CD4-positive, alpha-beta T cell treated with Interleukin-10 for 1 hour (primary cell): Measurements from ENCODE around the gene CCDC83.

Experiments used
- DNase-seq: peaks from one replicate; pipeline ENCODE4 v3.0.0-alpha.2; 2020

Gene CCDC83

DNA sequence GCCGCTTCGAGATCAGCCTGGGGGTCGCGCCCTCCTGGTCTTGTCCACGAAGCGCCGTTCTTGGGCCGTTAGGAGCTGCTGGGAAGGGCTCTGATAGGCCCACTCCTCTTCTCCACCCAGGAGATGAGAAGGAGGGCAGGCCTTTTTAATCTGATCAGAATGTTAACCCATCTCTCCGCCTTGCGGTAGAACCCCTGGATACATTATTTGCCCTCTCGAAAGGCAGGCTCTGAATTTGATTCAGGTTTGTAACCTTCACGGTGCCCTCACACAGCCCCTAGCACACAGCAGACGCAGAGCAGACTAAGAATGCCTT is at the start of gene CCDC83:
CCDC83 (plus strand) TSS at position 43 of the 316 bp plus-strand sequence. CDS start 9,741 bp downstream, outside the sequence.
- no peak for DNase-seq

DNA sequence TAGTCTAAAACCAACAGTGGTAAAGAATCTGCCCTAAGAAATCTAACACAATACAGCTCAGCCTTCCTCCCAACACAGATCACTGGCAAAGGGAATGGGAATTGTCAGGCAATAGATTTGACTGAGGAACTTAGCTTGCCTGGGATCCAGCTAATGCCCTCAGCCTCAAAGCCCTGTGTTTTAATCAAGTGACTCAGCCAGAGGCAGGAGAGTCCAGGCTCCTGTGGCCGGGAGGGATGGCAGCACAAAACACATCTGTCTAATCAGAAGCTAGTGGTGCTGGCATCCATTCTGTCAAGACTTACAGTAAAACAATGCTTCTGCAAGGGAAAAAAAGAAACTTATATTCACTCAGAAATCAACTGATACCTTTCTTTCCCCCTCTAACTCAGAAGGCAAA is 49.8 kb upstream of the CCDC83 start:
- DNase-seq = no peak

DNA sequence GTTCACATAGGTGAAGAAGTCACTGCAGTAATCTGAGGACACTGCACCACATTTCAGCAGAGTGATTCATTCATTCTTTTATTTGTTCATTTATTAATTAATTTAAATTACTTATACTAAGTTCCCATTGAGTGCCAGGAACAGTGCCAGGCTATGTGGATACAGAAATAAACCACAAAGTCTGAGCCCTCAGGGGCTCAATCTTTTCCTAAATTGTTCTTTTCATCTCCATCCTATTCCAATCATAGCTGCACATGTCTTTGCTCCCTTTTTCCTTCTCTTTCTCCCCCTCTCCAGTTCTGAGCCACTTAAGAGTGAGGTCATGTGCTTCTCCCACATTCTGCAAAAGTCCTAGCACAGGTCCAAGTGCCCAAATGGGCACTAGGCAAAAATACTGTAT is 49.2 kb upstream of the CCDC83 start:
- no peak for DNase-seq

DNA sequence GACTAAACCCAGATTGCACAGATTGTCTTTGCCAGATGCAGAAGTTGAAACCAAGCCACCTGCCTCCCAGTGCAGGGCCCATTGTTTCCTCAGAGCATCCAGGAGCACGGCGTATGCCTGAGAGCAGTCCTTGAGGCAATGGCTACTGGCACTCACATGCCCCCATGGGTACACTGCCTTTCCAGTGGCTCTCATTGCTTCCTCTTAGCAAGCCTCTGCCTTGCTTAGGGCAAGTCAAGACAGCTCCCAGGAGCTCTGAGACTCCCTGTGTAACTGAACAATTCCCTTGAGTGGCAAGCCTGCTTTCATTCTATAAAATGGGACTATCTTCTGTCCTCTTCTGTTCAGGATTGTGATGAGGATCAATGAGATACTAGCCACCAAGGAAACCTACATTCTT is 48.3 kb upstream of the CCDC83 start:
- DNase-seq = no peak

DNA sequence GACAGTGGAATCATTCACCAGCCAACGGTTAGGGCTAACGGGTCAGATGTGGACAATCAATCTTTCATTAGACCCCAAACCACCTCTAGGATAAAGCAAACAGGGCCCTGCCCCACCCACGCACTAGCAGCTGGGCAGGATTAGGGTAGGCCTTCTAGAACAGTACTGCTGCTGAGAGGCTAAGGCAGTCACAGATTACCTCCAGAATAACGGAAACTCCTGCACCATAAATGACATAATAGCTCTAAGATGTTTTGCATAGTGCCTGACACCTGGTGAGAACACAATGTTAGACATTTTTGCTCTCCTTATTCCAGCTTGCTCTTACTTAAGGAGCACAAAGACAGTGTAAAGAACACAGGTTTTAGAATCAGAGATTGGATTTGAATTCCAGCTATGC is 46.0 kb upstream of the CCDC83 start:
- peak; percentile 25 for DNase-seq

DNA sequence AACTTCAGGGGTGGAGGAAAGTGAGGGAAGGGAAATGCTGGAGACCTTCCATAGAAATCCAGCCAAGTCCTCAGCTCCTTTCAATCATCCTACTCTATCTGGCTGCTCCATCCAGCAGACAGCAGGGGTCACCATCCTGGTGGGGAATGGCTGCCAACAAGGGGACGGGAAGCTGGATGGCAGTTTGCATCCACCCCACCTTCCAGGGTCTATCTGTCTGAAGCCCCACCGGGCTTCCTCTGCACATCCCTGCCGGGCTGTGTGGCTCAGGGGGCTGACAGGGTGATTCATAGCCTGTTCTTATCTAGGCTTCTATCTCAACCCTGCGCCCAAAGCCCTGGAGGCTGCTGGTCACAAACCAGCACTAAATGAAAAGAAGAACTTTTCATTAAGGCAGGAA is 45.3 kb upstream of the CCDC83 start:
- DNase-seq = peak; percentile 36

DNA sequence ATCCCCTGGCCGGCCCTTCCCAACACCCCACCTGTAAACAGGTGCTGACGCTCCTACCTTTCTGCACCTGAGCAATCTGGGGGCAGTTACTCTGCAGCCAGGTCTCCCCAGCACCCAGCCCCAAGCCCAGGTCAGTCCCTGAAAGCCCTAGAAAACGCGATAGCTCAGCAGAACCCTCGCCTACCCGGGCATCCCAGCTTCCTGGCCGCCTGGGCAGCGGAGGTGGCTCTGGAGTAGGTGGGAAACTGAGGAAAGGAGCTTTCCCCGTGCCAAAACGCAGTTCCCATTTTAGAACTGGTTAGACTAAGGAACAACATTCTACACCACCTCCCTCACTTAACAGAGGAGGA is 44.7 kb upstream of the CCDC83 start:
- DNase-seq = no peak

DNA sequence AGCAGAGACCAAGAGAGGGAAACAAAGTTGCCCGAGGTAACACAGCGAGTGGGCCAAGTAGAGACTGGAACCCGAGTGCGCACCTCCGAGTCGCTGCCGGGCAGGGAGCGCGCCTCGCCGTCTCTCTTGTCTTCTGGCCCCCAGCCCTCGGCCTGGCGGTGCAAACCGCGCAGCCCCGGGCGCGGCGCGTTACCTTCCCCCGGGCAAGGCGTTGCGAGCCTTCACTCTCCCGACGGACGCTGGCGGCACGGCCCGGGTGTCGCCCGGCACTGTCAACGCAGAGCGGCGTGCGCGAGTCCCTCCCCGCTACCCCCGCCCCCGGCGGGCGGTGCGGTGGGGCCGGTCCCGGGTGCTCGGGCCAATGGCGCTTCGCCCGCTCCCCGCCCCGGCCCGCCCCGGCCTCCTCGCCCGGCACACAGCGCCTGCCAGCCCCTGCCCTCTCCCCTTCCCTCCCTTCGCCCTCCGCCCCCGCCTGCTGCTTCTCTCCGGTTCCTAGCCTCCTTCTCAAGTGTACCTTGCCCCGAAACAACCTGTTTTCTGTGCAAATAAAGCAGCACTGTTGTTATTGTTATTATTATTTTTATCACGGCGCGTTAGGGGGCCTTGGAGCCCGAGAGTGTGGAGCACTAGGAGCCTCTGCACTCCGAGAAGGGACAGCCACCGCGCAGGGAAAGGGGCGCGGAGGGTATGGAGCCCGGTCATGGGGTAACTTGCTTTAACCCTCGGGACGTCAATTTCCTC is 44.1 kb upstream of the CCDC83 start, which contains the start of gene SYTL2:
SYTL2 (minus strand) TSS at position 271 of the 741 bp plus-strand sequence. CDS start 53,416 bp downstream, outside the sequence.
- peak; percentile 82 for DNase-seq

DNA sequence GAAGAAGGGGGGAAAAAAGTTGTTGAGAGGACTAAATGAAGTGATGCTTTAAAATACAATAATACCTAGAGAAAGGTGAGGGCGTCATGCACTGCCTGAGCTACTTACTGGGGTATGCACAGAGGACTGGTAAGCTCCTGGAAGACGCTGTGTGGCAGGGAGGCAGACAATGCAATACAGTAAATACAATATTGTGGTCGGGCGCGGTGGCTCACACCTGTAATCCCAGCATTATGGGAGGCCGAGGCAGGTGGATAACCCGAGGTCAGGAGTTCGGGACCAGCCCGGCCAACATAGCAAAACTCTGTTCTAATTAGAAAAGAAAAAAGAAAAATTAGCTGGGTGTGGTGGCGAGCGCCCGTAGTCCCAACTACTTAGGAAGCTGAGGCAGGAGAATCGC is 43.6 kb upstream of the CCDC83 start:
- no peak for DNase-seq

DNA sequence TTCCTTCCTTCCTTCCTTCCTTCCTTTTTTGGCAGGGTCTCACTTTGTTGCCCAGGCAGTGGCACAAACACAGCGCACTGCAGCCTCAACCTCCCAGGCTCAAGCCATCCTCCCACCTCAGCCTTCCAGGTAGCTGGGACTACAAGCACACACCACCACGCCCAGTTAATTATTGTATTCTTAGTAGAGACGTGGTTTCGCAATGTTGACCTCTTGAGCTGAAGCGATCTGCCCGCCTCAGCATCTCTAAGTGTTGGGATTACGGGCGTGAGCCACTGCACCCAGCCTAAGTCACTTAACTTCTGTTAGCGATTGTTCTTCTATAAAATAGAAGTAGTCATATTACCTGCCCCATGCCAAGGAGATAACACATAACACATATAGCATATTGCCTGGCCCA is 41.5 kb upstream of the CCDC83 start:
- DNase-seq = no peak

DNA sequence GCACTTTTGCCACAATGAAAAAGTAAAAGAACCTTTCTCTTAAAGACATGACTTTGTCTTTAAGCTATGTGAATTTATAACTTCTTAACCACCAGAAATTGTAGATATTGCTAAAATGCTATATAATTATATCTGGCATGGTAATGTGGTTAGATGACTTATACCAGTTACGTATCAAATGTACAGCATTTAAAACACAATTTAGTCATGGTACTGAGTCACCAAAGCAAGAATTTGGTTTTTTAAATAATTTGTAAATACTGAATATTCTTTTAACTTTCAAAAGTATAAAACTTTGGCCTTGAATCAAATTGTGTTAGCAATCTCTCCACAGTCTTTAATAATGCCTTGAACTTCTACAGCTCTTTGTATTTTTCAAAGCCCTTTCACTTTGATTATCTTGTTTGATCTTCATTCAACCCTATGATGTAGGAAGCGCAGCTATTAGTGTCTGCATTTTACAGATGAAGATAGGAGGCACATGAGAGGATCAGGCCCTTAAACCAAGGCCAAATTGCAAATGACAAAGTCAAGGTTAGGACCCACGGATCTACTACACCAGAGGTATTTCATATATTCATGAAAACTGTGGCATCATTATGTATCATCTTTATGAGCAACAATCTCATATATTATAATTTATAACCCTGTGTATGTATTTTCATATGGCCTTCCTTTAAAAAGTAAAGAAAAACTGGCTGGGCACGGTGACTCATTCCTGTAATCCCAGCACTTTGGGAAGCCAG is 39.8 kb upstream of the CCDC83 start:
- no peak for DNase-seq

DNA sequence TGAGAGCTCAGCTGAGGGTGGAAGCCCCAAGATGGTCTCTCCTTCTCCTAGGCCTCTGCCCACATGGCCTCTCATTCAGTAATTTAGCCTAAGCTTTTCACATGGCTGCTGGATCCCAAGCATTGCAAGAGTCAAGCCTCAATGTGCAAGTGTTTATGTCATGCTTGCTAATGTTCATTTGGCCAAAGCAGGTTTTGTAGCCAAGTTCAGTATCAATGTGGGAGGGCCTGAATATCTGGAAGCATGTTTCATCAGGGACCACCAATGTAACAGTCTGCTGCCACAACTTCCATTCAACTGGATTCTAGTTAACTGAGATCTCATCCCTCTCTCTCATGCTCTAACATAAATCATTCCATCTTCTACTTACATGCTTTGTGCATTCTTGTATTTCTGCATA is 35.7 kb upstream of the CCDC83 start:
- DNase-seq = no peak

DNA sequence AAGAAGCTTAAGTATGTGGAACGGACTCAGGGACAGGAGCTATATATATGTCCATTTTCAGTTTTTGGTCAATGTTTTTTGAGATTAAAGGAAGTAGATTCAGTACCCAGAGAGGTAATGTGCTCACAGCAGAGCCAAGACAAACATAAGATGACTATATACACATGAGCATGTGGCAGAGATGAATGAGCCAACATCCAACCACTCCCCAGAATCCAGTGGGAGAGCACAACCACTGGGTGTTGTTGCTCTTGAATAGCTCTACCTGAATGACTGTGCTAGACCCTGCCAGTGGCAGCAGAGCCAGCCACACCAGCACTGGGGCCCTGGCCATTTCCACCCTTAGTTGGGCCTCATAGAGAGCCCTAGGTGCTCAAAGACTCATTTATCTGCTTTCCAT is 33.5 kb upstream of the CCDC83 start:
- DNase-seq = no peak

DNA sequence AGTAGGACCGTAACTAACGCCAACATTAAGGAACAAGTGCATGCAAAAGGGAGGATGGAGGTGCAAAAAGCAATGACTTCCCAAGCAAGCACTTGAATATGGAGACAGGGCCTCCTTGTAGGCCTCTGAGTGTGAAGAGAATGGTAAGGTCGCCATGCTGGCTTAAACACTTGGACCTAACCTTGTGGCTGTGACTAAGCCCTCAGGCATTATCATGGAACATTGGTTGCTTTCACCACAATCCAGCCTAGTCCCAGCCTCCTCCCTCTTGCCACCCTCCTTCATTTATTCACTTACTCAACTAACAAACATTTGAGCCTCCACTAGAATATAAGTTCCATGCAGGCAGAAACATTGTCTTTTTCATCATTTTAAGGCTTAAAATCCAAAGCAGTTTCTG is 32.4 kb upstream of the CCDC83 start:
- DNase-seq = no peak

DNA sequence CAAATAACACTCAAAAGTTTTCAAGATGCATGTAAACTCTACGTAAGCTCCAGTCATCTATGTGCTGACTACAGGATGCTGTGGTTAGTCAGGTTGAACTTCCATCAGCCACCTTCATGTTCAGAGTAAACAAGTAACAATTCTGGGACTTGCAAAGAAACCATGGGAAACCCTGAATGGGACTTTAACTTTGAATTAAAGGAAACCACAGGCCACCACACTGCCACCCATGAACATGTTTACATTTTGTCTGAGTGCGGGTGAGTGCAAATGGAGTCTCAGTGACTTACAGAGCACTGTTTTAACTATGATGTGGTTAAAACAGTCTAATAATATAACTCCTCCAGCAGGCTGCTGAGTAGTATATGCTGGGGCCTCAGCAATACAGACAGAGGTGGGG is 31.4 kb upstream of the CCDC83 start:
- peak; percentile 86 for DNase-seq

DNA sequence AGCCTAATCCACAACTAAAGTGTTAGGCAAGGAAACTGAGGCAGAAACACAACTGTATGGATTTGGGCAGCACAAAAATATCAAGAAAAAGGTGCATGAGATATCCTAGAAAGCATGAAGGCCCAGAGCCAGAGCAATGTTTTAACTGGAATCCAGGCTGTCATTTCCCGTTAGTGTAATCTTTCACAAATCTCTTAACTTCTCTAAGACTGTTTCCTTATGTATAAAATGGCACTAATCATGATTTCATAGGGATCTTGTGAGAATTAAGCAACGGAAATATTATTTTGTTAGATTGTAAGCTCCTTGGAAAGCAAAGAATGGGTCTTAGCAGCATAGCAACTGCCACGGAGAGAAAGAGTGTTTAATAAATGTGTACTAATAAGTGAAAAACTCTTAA is 29.6 kb upstream of the CCDC83 start:
- no peak for DNase-seq

DNA sequence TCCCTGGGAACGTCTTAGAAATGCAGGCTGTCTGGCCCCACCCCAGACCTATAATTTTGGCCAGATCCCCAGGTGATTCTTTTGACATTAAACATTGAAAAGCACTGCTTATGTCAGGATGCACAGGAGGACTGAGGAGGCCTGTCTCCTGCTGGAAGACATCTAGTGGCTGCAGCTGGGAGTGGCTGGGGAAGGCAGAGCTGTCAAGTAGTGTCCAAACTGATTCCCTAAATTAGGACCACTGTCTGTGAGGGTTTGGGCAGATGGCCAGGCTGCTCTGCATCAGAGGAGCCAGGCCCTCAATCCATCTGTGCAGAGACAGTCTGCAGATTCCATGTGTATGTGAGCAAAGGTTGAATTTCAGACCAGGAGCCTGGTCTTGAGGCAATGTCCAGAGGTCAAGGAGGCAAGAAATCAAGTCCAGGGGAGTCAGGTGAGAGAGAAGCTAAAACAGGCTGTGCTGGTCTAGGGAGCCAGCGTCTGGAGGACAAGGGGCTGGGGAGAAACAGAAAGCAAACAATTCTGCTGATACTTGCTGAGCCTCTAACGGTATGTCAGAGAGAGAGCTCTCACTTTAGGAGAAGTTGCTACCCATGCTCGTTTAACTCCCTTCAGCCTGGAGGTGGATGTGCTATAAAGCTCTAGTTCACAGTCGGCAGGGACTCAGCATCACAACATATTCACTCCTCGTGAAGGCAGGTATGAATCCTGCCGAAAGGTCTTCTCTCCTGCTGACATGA is 28.9 kb upstream of the CCDC83 start:
- DNase-seq = peak; percentile 28

DNA sequence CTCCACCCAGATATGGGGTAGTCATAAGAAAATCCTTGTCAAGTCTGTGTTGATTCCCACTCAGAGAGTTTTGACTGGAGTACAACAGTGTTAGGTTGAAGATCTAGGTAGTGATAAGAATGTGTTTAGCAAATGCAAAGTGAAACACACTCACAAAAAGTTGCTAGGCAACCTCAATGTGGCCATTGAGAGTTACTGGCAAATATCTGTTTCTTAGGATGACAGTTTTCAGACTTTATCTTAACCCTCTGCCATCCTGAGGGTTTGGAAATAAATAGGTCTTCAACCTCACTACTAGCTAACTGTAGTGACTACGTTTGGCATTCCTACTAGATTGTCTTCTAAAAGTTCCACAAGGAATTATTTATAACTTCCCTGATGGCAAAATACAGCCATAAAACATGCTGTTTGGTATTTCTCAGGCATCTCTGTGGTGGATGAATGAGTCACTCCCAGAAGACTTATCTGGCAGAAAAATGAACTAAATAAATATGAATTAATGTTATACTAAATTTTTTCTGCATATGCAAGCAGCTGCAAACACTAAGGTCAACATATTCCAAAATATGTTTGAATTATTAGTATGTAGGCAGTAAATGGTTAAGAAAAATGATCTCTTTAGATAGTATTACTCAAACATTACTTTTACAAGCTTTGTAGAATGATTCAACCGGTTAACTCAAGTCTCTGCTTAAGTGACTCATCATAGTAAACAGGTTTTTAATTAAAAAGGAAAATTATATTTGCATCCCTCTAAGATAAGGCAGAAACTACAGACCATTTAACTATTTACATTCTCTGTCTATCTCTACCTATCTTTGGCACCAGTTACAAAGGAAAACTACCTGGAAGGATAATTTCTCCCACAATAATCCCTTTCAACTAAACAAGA is 27.2 kb upstream of the CCDC83 start:
- DNase-seq = peak; percentile 69

DNA sequence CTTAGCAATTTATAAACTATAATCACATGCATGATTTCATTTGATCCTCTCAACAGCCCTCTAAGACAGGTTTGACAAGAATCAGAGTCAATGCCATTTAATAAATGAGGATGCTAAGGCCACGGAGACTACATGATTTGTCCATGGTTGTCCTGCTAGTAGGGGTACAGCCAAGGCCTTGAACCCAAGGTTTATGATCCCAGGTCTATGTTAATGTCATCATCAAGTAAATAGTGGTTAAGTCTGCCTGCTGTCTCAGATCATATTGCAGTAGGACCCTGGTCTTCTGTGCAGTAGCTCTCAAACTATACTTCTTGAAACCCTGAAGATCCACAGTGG is 26.6 kb upstream of the CCDC83 start:
- DNase-seq = no peak

DNA sequence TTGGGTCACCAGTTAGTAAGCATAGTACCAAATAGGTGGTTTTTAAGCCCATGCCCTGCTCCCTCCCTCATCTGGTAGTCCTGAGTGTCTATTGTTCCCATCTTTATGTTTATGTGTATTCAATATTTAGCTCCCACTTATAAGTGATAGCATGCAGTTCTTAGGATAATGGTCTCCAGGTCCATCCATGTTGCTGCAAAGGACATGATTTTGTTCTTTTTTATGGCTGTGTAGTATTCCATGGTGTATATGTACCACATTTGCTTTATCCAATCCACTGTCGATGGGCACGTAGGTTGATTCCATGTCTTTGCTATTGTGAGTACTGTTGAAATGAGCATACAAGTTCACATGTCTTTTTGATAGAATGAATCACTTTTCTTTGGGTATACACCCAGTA is 26.0 kb upstream of the CCDC83 start:
- no peak for DNase-seq

DNA sequence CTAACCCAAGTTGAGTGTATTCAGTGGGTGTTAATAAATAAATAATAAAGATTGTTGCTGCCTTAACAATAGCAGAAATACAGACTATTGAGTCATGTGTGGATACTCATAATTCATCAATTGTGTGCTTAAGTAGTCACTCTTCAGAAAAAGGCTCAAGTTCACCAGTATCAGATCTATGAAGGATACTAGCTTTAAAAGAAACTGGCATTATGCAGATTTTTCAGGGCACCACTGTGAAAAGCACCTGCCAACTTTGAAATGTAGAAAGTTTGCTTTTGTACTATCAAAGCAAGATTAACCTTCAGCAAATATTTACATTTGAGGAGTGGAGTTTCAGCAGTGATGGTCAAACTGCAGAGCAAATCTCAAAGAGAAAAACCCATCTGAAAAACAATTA is 24.1 kb upstream of the CCDC83 start:
- no peak for DNase-seq

DNA sequence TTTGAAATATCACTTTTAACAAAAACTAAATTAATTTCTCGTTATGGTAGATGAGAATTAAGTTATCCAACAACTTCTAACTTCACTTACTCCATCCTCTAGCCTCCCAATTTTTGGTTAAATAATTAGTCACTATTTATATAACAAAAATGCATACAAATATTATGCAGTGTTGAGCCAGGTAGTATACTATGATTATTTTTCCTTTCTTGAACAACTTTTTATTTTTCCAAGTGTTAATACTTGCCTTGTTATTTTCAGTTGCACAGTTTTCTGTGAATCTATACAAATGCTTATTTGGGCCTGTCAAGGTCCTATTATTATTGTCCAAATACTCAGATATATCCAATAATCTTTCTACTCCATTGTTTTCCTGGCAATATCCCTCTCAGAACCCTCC is 19.9 kb upstream of the CCDC83 start:
- DNase-seq = no peak

DNA sequence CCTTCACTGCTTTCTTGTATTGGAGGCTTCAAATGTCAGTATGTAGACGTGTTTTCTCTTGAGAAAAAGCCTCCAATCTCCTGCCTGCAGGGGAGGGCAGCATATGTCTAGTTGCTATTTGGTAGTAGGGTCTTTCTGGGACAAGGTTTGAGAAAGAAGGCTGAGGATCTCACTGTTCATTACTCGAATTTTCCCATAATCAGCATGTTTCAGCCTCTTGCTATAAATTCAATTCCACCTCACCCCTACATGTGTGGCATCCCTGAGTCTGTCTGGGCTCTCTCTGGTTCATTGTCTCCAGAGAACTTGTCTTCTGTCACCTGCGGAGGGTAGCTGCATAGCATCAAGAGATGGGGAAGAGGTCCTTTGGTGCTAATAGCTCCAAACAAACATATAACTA is 19.5 kb upstream of the CCDC83 start:
- DNase-seq = no peak
